ENCODE results near the gene SPTA1. TPM values are rescaled to one million over a fixed set of nuclear protein-coding genes. Genes with fewer than 3 reads are reported as not detected.

SPTA1 gene
- total and polyA plus RNA-seq, 2 of the 4 experiments (the other 2 are of a cell fraction), result not detected

DNA sequence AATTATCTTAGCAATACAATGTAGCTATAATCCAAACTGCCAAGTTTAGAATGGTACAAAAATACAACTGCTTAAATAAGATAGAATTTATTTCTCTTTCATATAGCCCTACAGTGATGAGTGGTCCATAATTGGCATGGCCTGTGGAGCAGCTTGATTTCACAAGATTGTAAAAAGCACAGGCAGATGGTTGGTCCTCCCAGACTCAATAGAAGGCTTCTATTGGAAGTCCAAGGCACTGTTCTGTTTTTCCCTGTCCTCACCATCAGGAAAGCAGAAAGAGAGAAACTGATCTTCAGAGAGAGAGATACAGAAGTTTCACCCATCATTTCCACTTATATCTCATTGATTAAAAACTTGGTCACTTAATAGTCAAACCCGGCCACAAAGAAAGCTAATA lies 114.3 kb downstream of the SPTA1 start:
- H4K5ac ChIP-seq (ENCODE audit: low read depth, low read length), result no peak overlapping the region
- no peak overlapping the region for H3K9ac ChIP-seq (ENCODE audit: low read depth, low read length)
- H3K18ac ChIP-seq (ENCODE audit: low read depth, low read length), result no peak overlapping the region
- no peak overlapping the region for H3K14ac ChIP-seq (replicated peaks; ENCODE audit: low read depth, low read length)
- H3K23ac ChIP-seq (ENCODE audit: low read depth, low read length), result no peak overlapping the region
- H2AK9ac ChIP-seq (replicated peaks; ENCODE audit: low read depth, low read length, poor library complexity), result no peak overlapping the region
- no peak overlapping the region for H2AFZ ChIP-seq (replicated peaks; ENCODE audit: low read length, poor library complexity)
- no CpG with 5 or more reads among the region's 1 CpG for WGBS, 2 experiments (ENCODE audit: extremely low coverage in 2 of 2, insufficient read length in 1 of 2)
- dilution Hi-C loops (cut with HindIII; ENCODE audit: low sequenced_read_pairs, unreplicated experiment), result no loop called here
- H3K27ac ChIP-seq (ENCODE audit: insufficient read depth, low read length), result no peak overlapping the region
- no peaks in the 10 kb centered on the region for H3K4me1 ChIP-seq (ENCODE audit: control insufficient read depth, insufficient read depth, low read length)
- no peaks in the 10 kb centered on the region for H4K20me1 ChIP-seq (ENCODE audit: insufficient read depth, low read length)
- no peak overlapping the region for H2AK5ac ChIP-seq (ENCODE audit: low read depth, low read length)
- H3K4me3 ChIP-seq (ENCODE audit: insufficient read depth, low read depth, low read length), result no peak overlapping the region
- no peaks in the 10 kb centered on the region for H3K36me3 ChIP-seq (ENCODE audit: control insufficient read depth, insufficient read depth, low read length)
- no TSS peak for BruUV-seq (replicated peaks)
- ATAC-seq (ENCODE audit: low read depth), result no peak
- in situ Hi-C loops (cut with MboI; ENCODE audit: low sequenced_read_pairs), result no loop called here
- no peak for DNase-seq
- no peak overlapping the region for H3K4me2 ChIP-seq (ENCODE audit: low read depth, low read length)
- TF ChIP-seq, protein P1, sequence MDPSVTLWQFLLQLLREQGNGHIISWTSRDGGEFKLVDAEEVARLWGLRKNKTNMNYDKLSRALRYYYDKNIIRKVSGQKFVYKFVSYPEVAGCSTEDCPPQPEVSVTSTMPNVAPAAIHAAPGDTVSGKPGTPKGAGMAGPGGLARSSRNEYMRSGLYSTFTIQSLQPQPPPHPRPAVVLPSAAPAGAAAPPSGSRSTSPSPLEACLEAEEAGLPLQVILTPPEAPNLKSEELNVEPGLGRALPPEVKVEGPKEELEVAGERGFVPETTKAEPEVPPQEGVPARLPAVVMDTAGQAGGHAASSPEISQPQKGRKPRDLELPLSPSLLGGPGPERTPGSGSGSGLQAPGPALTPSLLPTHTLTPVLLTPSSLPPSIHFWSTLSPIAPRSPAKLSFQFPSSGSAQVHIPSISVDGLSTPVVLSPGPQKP (IDR thresholded peaks at IDR 0.05; ENCODE audit: borderline replicate concordance, low read depth, low read length), result no peak
- TF ChIP-seq POLR2A (IDR thresholded peaks at IDR 0.05; ENCODE audit: low read depth, low read length), result no peak
- no peak for TF ChIP-seq RAD21 (IDR thresholded peaks at IDR 0.05; ENCODE audit: low read length)
- TF ChIP-seq, protein P2, sequence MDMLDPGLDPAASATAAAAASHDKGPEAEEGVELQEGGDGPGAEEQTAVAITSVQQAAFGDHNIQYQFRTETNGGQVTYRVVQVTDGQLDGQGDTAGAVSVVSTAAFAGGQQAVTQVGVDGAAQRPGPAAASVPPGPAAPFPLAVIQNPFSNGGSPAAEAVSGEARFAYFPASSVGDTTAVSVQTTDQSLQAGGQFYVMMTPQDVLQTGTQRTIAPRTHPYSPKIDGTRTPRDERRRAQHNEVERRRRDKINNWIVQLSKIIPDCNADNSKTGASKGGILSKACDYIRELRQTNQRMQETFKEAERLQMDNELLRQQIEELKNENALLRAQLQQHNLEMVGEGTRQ (IDR thresholded peaks at IDR 0.05; ENCODE audit: low read depth, low read length), result no peak
- TF ChIP-seq SMC3 (IDR thresholded peaks at IDR 0.05; ENCODE audit: low read depth, low read length), result no peak
- TF ChIP-seq, protein P3, sequence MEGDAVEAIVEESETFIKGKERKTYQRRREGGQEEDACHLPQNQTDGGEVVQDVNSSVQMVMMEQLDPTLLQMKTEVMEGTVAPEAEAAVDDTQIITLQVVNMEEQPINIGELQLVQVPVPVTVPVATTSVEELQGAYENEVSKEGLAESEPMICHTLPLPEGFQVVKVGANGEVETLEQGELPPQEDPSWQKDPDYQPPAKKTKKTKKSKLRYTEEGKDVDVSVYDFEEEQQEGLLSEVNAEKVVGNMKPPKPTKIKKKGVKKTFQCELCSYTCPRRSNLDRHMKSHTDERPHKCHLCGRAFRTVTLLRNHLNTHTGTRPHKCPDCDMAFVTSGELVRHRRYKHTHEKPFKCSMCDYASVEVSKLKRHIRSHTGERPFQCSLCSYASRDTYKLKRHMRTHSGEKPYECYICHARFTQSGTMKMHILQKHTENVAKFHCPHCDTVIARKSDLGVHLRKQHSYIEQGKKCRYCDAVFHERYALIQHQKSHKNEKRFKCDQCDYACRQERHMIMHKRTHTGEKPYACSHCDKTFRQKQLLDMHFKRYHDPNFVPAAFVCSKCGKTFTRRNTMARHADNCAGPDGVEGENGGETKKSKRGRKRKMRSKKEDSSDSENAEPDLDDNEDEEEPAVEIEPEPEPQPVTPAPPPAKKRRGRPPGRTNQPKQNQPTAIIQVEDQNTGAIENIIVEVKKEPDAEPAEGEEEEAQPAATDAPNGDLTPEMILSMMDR (conservative IDR thresholded peaks at IDR 0.05; ENCODE audit: low read depth, low read length), result no peak
- TF ChIP-seq RCOR1 (IDR thresholded peaks at IDR 0.05; ENCODE audit: insufficient replicate concordance, low read length), result no peak
- no peak for TF ChIP-seq MAZ (IDR thresholded peaks at IDR 0.05; ENCODE audit: borderline replicate concordance, low read depth, low read length)
- no peak for TF ChIP-seq NFE2L2 (IDR thresholded peaks at IDR 0.05; ENCODE audit: low read depth, low read length)
- TF ChIP-seq BHLHE40 (IDR thresholded peaks at IDR 0.05; ENCODE audit: low read depth, low read length), result no peak
- no peak for TF ChIP-seq RFX5 (IDR thresholded peaks at IDR 0.05; ENCODE audit: low read depth, low read length)
- no peak for TF ChIP-seq FOS (IDR thresholded peaks at IDR 0.05; ENCODE audit: low read depth, low read length)
- no peak for TF ChIP-seq MXI1 (IDR thresholded peaks at IDR 0.05; ENCODE audit: borderline replicate concordance, low read depth, low read length)
- H2BK120ac ChIP-seq (ENCODE audit: low read depth, low read length), result no peak overlapping the region
- H3K9me3 ChIP-seq (ENCODE audit: control insufficient read depth, insufficient read depth, low read length), result no peaks in the 10 kb centered on the region
- ChIA-PET POLR2A (ENCODE audit: unreplicated experiment) (no interaction called here), CTCF (interaction anchor here (0.6 kb wide), 1 partner anchor 357 kb away, joined by 4 read pairs; no protein-coding TSS in a partner anchor)
- H3K56ac ChIP-seq (ENCODE audit: extremely low read depth, insufficient read depth, low read length), result no peak overlapping the region
- H3K9me1 ChIP-seq (ENCODE audit: insufficient read depth, low read length), result no peaks in the 10 kb centered on the region
- intact Hi-C loops (cut with micrococcal nuclease), result no loop called here
- no peak overlapping the region for H3K4ac ChIP-seq (ENCODE audit: low read depth, low read length)
- no peak overlapping the region for H4K91ac ChIP-seq (ENCODE audit: insufficient read depth, low read depth, low read length)
- H2BK5ac ChIP-seq (ENCODE audit: low read depth, low read length, poor library complexity, severe bottlenecking), result no peak overlapping the region
- no peak overlapping the region for H2BK15ac ChIP-seq (ENCODE audit: low read depth, low read length)
- no peak overlapping the region for H4K8ac ChIP-seq (ENCODE audit: low read depth in 2 of 2, low read length in 2 of 2)
- no peak overlapping the region for H2BK20ac ChIP-seq (ENCODE audit: low read depth, low read length)
- no peaks in the 10 kb centered on the region for H3K79me1 ChIP-seq (ENCODE audit: low read depth in 1 of 2, low read length in 2 of 2)
- no peaks in the 10 kb centered on the region for H3K27me3 ChIP-seq (ENCODE audit: control insufficient read depth, insufficient read depth, low read length)

Measured in IMR-90 (cell line).